GM19025 (cell line): ENCODE measurements around the gene MYL3.
"Not testable (repeated sequence)": the region's sequence is repeated elsewhere in the genome, so short reads cannot be mapped to it uniquely, and the experiment has no call there.

Experiments used
- ATAC-seq: cut with Tn5 transposase; IDR thresholded peaks from one replicate; pipeline ENCODE4 v1.9.1; 2021; ENCODE audit warnings: mild to moderate bottlenecking, low read depth, moderate library complexity; ENCODE audit not compliant: unreplicated experiment

The MYL3 gene

GRCh38 chr3:46863261-46863782 lies at the start of gene MYL3:
Gene MYL3, minus strand, starts transcription at chr3:46863444. Its CDS starts 54 bp downstream, at chr3:46863390.
- ATAC-seq = no peak

GRCh38 chr3:46912986-46913385 lies 49.7 kb upstream of the MYL3 start:
- no peak for ATAC-seq

GRCh38 chr3:46910914-46911313 lies 47.7 kb upstream of the MYL3 start:
- not testable (repeated sequence) for ATAC-seq

- ATAC-seq = no peak
These were observed 47.0 kb upstream of the MYL3 start for GRCh38 chr3:46910166-46910760.

- ATAC-seq = no peak
These were observed 46.4 kb upstream of the MYL3 start for GRCh38 chr3:46909535-46910161.

- no peak for ATAC-seq
These were observed 45.8 kb upstream of the MYL3 start for GRCh38 chr3:46908986-46909534.

- no peak for ATAC-seq
These were observed 45.2 kb upstream of the MYL3 start for GRCh38 chr3:46908294-46908985.

- no peak for ATAC-seq
These were observed 44.7 kb upstream of the MYL3 start for GRCh38 chr3:46907960-46908293.

- no peak for ATAC-seq
These were observed 44.0 kb upstream of the MYL3 start for GRCh38 chr3:46907271-46907670.

GRCh38 chr3:46906471-46907058 lies 43.3 kb upstream of the MYL3 start:
- no peak for ATAC-seq

- no peak for ATAC-seq
These were observed 42.6 kb upstream of the MYL3 start for GRCh38 chr3:46905661-46906451.

GRCh38 chr3:46905213-46905560 lies 41.9 kb upstream of the MYL3 start:
- no peak for ATAC-seq

- no peak for ATAC-seq
These were observed 41.3 kb upstream of the MYL3 start for GRCh38 chr3:46904303-46905212.

- no peak for ATAC-seq
These were observed 40.4 kb upstream of the MYL3 start for GRCh38 chr3:46903341-46904302.

- ATAC-seq = no peak
These were observed 39.0 kb upstream of the MYL3 start for GRCh38 chr3:46902188-46902631.

- ATAC-seq = no peak
These were observed 38.4 kb upstream of the MYL3 start for GRCh38 chr3:46901591-46902187.

- no peak for ATAC-seq
These were observed 37.8 kb upstream of the MYL3 start for GRCh38 chr3:46901061-46901460.

GRCh38 chr3:46900356-46900755 lies 37.1 kb upstream of the MYL3 start:
- ATAC-seq = no peak
